Stomach (tissue), 4 donors: ENCODE results near the gene GJC1.

ENCODE experiments used
- EP300 ChIP-seq: sonication (generic); formaldehyde crosslinking; IDR thresholded peaks from one replicate; pipeline ENCODE4 v1.6.1; 2017; ENCODE audit warnings: antibody characterized with exemption
- POLR2A ChIP-seq, 4 donors: fragments of 450-650 bp; IDR thresholded peaks; one replicate each; pipeline ENCODE4 v1.6.1; 2016; ENCODE audit warnings: antibody characterized with exemption in 4 of 4, control low read depth in 2 of 4, mild to moderate bottlenecking in 1 of 4, moderate library complexity in 1 of 4
- TF ChIP-seq, protein P1 (sequence below), 7 experiments: fragments of 450-650 bp in 4 of 7; fragments of 200-600 bp in 3 of 7; sonication (generic) in 3 of 7; IDR thresholded peaks; one replicate each; pipeline ENCODE4 v1.5.1; 2016 to 2019; ENCODE audit warnings: antibody characterized with exemption in 7 of 7, control low read depth in 2 of 7, mild to moderate bottlenecking in 1 of 7

DNA sequence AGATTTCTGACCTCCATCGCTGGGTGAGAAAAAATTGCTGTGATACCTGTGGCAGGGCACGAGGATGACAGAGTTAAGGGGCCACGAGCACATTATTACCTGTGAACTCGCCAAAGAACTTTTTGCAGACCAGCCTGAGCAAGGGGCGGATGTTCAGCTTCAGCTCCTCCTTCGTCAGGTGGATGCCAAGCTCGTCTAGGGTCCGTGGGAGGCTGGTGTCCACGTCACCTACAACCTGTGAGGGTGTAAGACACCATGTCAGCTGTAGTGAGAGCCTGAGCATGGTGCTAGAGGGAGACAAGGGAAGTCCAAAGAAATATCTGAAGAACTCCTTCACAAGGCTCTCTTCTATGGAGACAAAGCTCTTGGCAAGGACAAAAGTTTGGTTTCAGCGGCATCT is 34.7 kb upstream of the GJC1 start:
- no peak for TF ChIP-seq POLR2A (IDR thresholded peaks at IDR 0.05)
- TF ChIP-seq, protein P1, sequence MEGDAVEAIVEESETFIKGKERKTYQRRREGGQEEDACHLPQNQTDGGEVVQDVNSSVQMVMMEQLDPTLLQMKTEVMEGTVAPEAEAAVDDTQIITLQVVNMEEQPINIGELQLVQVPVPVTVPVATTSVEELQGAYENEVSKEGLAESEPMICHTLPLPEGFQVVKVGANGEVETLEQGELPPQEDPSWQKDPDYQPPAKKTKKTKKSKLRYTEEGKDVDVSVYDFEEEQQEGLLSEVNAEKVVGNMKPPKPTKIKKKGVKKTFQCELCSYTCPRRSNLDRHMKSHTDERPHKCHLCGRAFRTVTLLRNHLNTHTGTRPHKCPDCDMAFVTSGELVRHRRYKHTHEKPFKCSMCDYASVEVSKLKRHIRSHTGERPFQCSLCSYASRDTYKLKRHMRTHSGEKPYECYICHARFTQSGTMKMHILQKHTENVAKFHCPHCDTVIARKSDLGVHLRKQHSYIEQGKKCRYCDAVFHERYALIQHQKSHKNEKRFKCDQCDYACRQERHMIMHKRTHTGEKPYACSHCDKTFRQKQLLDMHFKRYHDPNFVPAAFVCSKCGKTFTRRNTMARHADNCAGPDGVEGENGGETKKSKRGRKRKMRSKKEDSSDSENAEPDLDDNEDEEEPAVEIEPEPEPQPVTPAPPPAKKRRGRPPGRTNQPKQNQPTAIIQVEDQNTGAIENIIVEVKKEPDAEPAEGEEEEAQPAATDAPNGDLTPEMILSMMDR (IDR thresholded peaks at IDR 0.05): no peak
- TF ChIP-seq EP300: no peak
